Lower leg skin (tissue), 3 donors: Measurements from ENCODE around the gene FAM177A1.

Source experiments
- POLR2A ChIP-seq, 2 donors: fragments of 450-650 bp; IDR thresholded peaks; one replicate each; pipeline ENCODE4 v1.6.1; 2016 to 2017; ENCODE audit warnings: antibody characterized with exemption in 2 of 2, mild to moderate bottlenecking in 1 of 2, moderate library complexity in 1 of 2
- TF ChIP-seq, protein P1 (sequence below), 3 donors: fragments of 450-650 bp; IDR thresholded peaks; one replicate each; pipeline ENCODE4 v1.5.1; 2016; ENCODE audit warnings: antibody characterized with exemption in 3 of 3, mild to moderate bottlenecking in 3 of 3, moderate library complexity in 2 of 3

GRCh38 chr14:35072226-35072625 is 26.2 kb downstream of the FAM177A1 start:
- no peak for TF ChIP-seq POLR2A (IDR thresholded peaks at IDR 0.05)
- TF ChIP-seq, protein P1, sequence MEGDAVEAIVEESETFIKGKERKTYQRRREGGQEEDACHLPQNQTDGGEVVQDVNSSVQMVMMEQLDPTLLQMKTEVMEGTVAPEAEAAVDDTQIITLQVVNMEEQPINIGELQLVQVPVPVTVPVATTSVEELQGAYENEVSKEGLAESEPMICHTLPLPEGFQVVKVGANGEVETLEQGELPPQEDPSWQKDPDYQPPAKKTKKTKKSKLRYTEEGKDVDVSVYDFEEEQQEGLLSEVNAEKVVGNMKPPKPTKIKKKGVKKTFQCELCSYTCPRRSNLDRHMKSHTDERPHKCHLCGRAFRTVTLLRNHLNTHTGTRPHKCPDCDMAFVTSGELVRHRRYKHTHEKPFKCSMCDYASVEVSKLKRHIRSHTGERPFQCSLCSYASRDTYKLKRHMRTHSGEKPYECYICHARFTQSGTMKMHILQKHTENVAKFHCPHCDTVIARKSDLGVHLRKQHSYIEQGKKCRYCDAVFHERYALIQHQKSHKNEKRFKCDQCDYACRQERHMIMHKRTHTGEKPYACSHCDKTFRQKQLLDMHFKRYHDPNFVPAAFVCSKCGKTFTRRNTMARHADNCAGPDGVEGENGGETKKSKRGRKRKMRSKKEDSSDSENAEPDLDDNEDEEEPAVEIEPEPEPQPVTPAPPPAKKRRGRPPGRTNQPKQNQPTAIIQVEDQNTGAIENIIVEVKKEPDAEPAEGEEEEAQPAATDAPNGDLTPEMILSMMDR (IDR thresholded peaks at IDR 0.05): no peak
